ENCODE measurements around the gene DIAPH2. TPM values are rescaled to one million over a fixed set of nuclear protein-coding genes. Genes with fewer than 3 reads are reported as not detected.

The DIAPH2 gene
- total and polyA plus RNA-seq, 10 donors: 2.5 to 32.1 (median 17.7) TPM

GRCh38 chrX:97539970-97540519, 855.4 kb downstream of the DIAPH2 start:
- WGBS, 5 donors: 53 to 90% (median 80%) methylated on average over 2 of the region's 2 CpGs
- no peaks in the 10 kb centered on the region for H3K4me1 ChIP-seq
- no peak overlapping the region for H3K4me3 ChIP-seq
- H3K36me3 ChIP-seq: no peaks in the 10 kb centered on the region
- intact Hi-C loops (cut with DNase I; ENCODE audit: low total_unique reads): no loop called here
- H3K27me3 ChIP-seq (replicated peaks in 1 of 7): no peaks in the 10 kb centered on the region
- no peak overlapping the region for H3K27ac ChIP-seq
- no peaks in the 10 kb centered on the region for H3K9me3 ChIP-seq
- no peak for DNase-seq
- no peak for TF ChIP-seq CTCF (IDR thresholded peaks at IDR 0.05 in 8 of 11, conservative IDR thresholded peaks at IDR 0.05 in 3 of 11)

- 82 to 91% (median 88%) methylated on average over 3 of the region's 3 CpGs for WGBS, 5 donors
- Histone ChIP-seq H3K36me3 (no peaks in the 10 kb centered on the region), H3K27ac (no peak overlapping the region), H3K4me3 (no peak overlapping the region), H3K4me1 (no peaks in the 10 kb centered on the region), H3K27me3 (replicated peaks in 1 of 7) (no peaks in the 10 kb centered on the region), H3K9me3 (no peaks in the 10 kb centered on the region)
- no peak for TF ChIP-seq POLR2A (IDR thresholded peaks at IDR 0.05)
- no peak for TF ChIP-seq POLR2AphosphoS5 (IDR thresholded peaks at IDR 0.05)
- TF ChIP-seq CTCF (IDR thresholded peaks at IDR 0.05 in 8 of 11, conservative IDR thresholded peaks at IDR 0.05 in 3 of 11): no peak
- DNase-seq: no peak
- intact Hi-C loops (cut with DNase I; ENCODE audit: low total_unique reads): no loop called here
These were observed 863.4 kb downstream of the DIAPH2 start for GRCh38 chrX:97547877-97548578.

- H3K27ac ChIP-seq: no peak overlapping the region
- H3K27me3 ChIP-seq (replicated peaks in 1 of 7): no peaks in the 10 kb centered on the region
- intact Hi-C loops (cut with DNase I; ENCODE audit: low total_unique reads): no loop called here
- H3K4me3 ChIP-seq: no peak overlapping the region
- 90 to 99% (median 95%) methylated on average over 3 of the region's 3 CpGs for WGBS, 5 donors
- TF ChIP-seq POLR2AphosphoS5 (IDR thresholded peaks at IDR 0.05): no peak
- TF ChIP-seq CTCF (IDR thresholded peaks at IDR 0.05 in 8 of 11, conservative IDR thresholded peaks at IDR 0.05 in 3 of 11): no peak
- TF ChIP-seq POLR2A (IDR thresholded peaks at IDR 0.05): no peak
- DNase-seq: no peak
- H3K9me3 ChIP-seq: no peaks in the 10 kb centered on the region
- H3K36me3 ChIP-seq: no peaks in the 10 kb centered on the region
- H3K4me1 ChIP-seq: no peaks in the 10 kb centered on the region
These were observed 867.2 kb downstream of the DIAPH2 start for GRCh38 chrX:97551821-97552220.

- 61 to 96% (median 88%) methylated on average over 2 of the region's 2 CpGs for WGBS, 5 donors
- Histone ChIP-seq H3K9me3 (no peaks in the 10 kb centered on the region), H3K27ac (no peak overlapping the region), H3K4me3 (no peak overlapping the region), H3K36me3 (no peaks in the 10 kb centered on the region), H3K27me3 (replicated peaks in 1 of 7) (no peaks in the 10 kb centered on the region), H3K4me1 (no peaks in the 10 kb centered on the region)
- TF ChIP-seq POLR2AphosphoS5 (IDR thresholded peaks at IDR 0.05) (no peak), POLR2A (IDR thresholded peaks at IDR 0.05) (no peak), CTCF (IDR thresholded peaks at IDR 0.05 in 8 of 11, conservative IDR thresholded peaks at IDR 0.05 in 3 of 11) (no peak)
- intact Hi-C loops (cut with DNase I; ENCODE audit: low total_unique reads): no loop called here
- no peak for DNase-seq
These were observed 869.2 kb downstream of the DIAPH2 start for GRCh38 chrX:97553833-97554232.

Data from spleen (tissue), 11 donors.